ENCODE data around the gene SF1.

The SF1 gene

DNA sequence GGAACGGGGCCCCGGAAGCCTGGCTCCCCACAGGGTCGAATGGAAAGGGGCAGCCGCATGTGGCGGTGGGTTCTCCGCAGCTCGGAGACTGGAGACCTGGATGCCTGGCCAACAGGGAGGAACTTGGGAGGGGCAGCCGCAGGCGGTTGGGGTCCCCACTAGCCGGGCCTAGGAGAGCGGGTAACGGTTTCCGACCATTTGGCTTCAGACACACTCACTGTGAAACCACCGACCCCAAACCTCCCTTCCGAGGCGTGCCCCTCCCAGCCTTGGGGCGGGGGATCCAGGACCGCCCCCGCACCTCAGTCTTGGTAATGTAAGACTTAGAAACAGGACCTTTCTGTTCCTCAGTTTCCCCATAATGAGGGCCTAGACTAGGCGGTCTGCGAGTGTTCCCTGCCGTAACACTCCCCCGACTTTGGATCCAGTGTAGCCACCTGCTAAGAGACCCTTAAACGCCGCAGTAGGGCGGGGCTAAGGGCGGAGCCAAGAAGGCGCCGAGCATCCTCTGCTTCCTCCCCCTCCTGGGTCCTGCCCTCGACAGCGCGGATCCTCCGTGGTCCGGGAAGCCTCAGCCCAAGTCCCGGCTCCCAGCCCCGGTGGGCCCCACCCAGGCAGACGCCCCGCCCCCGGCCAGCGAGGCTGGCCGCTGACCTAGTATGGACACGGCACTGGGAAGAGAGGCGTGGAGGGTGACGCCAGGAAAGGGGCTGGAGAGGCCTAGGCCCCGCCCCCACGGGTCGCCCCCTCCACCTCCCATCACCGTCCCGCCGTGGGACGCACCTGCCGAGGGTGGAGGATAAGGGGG lies 32.6 kb downstream of the SF1 start:
- H3K27ac ChIP-seq = no peak overlapping the region
- TF ChIP-seq, protein P1, sequence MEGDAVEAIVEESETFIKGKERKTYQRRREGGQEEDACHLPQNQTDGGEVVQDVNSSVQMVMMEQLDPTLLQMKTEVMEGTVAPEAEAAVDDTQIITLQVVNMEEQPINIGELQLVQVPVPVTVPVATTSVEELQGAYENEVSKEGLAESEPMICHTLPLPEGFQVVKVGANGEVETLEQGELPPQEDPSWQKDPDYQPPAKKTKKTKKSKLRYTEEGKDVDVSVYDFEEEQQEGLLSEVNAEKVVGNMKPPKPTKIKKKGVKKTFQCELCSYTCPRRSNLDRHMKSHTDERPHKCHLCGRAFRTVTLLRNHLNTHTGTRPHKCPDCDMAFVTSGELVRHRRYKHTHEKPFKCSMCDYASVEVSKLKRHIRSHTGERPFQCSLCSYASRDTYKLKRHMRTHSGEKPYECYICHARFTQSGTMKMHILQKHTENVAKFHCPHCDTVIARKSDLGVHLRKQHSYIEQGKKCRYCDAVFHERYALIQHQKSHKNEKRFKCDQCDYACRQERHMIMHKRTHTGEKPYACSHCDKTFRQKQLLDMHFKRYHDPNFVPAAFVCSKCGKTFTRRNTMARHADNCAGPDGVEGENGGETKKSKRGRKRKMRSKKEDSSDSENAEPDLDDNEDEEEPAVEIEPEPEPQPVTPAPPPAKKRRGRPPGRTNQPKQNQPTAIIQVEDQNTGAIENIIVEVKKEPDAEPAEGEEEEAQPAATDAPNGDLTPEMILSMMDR (conservative IDR thresholded peaks at IDR 0.05) = no peak
- no peak for TF ChIP-seq ZFX (IDR thresholded peaks at IDR 0.05)

DNA sequence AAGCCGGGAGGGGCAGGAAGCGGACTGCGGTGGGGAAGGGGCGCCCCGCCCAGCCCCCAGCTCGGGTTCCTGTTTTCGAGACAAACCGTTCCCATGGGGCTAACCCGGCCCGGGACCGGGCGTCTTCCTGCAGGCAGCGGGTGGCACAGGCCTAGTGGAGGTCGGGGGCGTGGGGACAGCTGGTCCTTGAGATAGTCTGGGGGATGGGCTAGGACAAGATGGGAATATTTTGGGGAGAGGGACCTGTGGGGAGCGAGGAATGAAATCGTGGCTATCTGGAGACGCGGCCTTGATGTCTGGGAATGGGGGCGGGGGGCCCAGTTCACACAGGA lies 33.2 kb downstream of the SF1 start:
- no peak overlapping the region for H3K27ac ChIP-seq
- TF ChIP-seq, protein P1 (conservative IDR thresholded peaks at IDR 0.05) = no peak
- no peak for TF ChIP-seq ZFX (IDR thresholded peaks at IDR 0.05)

DNA sequence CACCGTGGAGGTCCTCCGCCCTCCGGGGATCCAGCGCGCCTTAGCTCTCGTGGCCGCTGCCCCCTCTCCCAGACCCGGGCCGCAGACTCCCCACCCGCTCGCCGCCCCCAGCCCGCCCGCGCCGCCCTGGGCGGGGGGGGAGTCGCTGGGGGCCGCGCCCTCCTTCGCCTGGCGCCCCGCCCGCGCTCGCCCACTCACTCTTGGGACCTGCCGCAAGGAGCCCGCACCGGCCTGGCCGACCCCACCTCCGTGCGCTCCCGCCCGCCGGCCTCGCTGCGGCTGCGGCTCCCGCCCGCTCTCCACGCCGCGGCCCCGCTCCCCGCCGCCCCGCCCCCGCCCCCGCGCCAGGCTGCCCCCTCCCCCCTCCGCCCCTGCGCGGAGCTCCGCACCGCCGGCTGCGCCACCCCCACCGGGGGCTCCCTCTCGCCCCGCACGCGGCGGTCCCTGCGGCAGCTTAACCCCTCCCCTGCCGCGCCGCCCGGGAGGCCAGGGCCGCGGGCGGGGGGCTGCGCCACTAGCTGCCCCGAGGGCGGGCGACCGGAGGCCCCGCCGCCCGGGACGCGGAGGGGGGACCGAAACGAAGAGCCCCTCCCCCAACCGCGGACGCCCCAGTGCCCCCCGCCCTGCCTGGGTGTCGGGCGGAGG lies 33.7 kb downstream of the SF1 start:
- no peak for TF ChIP-seq ZFX (IDR thresholded peaks at IDR 0.05)
- TF ChIP-seq, protein P1 (conservative IDR thresholded peaks at IDR 0.05) = no peak
- no peak overlapping the region for H3K27ac ChIP-seq

DNA sequence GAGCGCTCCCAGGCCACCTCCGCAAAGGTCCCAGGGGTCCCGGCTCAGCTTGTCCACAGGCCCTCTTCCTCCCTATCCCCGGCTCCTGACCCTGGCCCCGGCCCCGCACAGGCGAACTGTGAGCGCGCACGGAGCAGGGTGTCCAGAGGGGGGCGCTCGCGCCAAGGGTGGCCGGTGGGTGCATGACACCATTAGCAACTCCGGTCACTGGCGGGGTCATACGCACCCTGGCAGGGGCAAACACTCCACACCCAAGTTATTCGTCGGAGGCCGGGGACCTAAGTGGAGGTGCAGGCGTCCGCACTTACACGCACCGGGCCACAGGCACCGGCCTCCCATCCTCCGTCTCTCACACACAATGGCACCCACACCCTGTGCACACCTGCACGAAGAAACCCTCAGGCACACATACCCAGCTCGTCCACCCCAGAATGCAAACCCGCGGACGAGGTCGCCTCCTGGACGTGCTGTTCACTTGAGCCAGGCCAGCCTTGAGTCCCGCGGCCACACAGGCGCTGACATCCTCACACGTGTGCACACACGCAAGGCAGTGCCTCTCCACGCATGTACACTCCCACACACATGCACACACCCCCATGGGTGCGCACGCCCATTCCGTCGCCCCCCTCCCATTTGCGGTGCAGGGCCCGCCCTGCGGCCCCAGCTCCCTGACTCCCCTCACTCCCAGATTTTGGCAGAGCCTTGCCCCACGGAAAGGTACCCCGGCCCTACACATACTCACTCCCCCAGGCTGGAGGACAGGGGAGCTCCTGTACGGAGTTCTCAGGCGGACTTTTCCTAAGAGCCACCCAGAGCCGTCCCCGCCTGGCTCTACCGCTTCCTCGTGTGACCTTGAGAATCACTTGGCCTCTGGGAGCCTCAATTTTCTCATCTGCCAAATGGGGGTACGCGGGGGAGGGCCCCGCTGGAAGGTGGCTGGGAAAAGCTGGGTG lies 34.5 kb downstream of the SF1 start, which contains the start of gene RASGRP2:
Gene RASGRP2, minus strand, starts transcription at position 552 of the 953 bp plus-strand sequence. CDS start 1,276 bp downstream, outside the sequence.
- no peak for TF ChIP-seq ZFX (IDR thresholded peaks at IDR 0.05)
- TF ChIP-seq, protein P1 (conservative IDR thresholded peaks at IDR 0.05) = 0 out of 2 replicates have a peak, but pooled peaks have one; percentile 24
- no peak within 1 kb of the TSS for H3K27ac ChIP-seq

DNA sequence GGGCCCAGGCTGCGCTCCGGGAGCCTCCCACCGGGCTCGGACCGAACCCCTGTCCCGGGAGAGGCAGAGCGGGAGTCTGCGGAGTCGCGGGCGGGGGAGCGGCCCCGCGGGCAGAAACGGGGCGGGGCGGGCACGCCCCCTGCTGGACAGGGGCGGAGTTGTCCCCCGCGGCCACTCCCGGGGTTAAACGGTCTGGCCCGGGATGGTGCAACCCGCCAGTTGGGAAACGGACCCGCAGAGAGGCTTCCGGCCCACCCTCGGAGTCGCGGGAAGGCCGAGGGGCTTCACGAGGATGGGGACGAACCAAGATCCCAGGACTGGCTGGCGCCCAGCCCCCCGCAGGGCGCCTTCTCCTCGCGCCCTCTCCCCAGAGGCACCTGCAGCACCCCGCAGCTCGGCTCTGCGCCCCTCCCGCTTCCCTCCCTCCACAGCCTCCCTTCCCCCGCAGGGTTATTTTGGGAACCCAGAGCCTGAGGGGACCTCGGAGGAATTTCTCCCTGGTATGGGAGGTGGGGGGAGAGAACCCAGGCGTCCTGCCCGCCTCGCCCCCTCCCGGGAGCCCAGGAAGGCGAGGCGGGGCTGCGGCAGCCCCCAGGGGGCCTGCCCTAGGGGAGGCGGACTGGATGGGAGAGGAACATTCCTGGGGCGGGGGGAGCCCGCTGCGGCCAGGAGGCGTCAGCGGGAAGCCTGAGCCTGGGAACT lies 35.3 kb downstream of the SF1 start:
- H3K27ac ChIP-seq = no peak overlapping the region
- TF ChIP-seq, protein P1 (conservative IDR thresholded peaks at IDR 0.05) = peak; percentile 96
- no peak for TF ChIP-seq ZFX (IDR thresholded peaks at IDR 0.05)

DNA sequence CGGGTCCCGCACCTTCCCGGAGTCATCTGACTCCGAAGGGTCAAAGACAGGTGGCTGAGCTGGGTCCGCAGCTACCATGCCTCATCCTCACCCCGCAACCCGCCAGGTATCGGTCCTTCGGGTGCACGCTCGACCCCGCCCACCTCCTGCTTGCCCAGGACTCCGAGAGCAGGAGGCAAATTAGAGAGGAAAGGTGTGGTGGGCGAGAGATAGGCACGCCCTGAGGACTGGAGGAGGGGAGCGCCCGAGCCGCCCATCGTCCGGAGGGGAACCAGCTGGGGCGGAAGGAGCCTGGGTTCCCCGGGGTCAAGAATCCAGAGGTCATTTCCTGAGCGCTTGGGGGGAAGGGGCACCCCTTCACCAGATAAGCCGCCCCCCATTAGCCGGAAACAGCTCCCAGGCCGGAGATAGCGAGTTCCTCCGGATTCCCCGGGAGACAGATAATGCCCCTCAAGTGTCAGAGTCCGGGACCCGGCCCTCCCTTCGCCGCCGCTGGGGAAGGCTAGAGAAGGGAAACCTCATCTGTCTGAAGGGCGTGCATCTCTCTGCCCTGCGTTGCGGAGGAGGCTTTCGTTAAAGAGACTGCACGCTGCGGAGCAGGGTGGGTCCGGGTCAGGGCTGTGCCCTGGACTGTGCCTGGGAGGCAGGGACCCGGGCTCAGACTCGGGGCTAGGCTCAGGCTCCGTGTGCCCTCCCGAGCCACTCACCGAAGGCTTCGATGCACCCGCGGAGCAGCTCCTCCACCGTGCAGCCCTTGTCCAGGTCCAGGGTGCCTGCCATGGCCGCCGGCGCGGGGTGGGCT lies 36.1 kb downstream of the SF1 start:
- no peak overlapping the region for H3K27ac ChIP-seq
- TF ChIP-seq, protein P1 (conservative IDR thresholded peaks at IDR 0.05) = no peak
- TF ChIP-seq ZFX (IDR thresholded peaks at IDR 0.05) = no peak

Data from C4-2B (cell line).